Panc1 (cell line): Measurements from ENCODE around the gene MAGI1. TPM values are rescaled to one million over a fixed set of nuclear protein-coding genes. Genes with fewer than 3 reads are reported as not detected.

Experiments used
- ATAC-seq: fragments of 200-7000 bp; cut with Tn5 transposase; 2 replicates; pipeline ENCODE4 v1.9.1; 2020; ENCODE audit warnings: mild to moderate bottlenecking, moderate library complexity
- BruUV-seq: library from RNA; stranded (reverse); fragments of 400-500 nt; replicated peaks from 2 replicates; lab custom pipeline; 2021; lab: Mats Ljungman, UMichigan
- CTCF ChIA-PET: fragments of 300-600 bp; sonication (Branson Sonifier 250); formaldehyde crosslinking; loops from one replicate; lab custom pipeline; 2022; ENCODE audit warnings: antibody characterized with exemption; lab: Charles Lee
- POLR2A ChIA-PET: fragments of 300-600 bp; sonication (Branson Sonifier 250); formaldehyde crosslinking; loops from one replicate; lab custom pipeline; 2022; ENCODE audit warnings: antibody characterized with exemption; lab: Charles Lee
- DNase-seq: peaks from one replicate; pipeline ENCODE4 v3.0.0-alpha.2; 2010; ENCODE audit warnings: low read depth, low spot score
- H3K27ac ChIP-seq: 2 replicates; pipeline ENCODE4 v1.5.1; 2011; ENCODE audit warnings: mild to moderate bottlenecking, low read length, inconsistent platforms
- H3K27me3 ChIP-seq: fragments of 200-500 bp; sonication (Bioruptor generic); 2 replicates; pipeline ENCODE4 v1.6.0; 2014; ENCODE audit warnings: low read length, inconsistent platforms; ENCODE audit not compliant: control insufficient read depth, insufficient read depth
- H3K36me3 ChIP-seq: fragments of 200-500 bp; sonication (Bioruptor generic); 2 replicates; pipeline ENCODE4 v1.5.1; 2014; ENCODE audit warnings: inconsistent platforms, mild to moderate bottlenecking, low read length, moderate library complexity; ENCODE audit not compliant: control insufficient read depth, insufficient read depth
- H3K4me1 ChIP-seq: 2 replicates; pipeline ENCODE4 v1.5.1; 2011; ENCODE audit warnings: inconsistent platforms, mild to moderate bottlenecking, low read length, moderate library complexity; ENCODE audit not compliant: control insufficient read depth, insufficient read depth
- H3K4me3 ChIP-seq, 2 experiments: 2 replicates each; pipeline ENCODE4 v1.5.1; 2011 to 2012; ENCODE audit warnings: low read depth in 2 of 2, low read length in 2 of 2, mild to moderate bottlenecking in 2 of 2, inconsistent platforms in 1 of 2, moderate library complexity in 1 of 2
- H3K9me3 ChIP-seq: fragments of 200-500 bp; sonication (Bioruptor generic); 2 replicates; pipeline ENCODE4 v1.5.1; 2014; ENCODE audit warnings: low read depth, mild to moderate bottlenecking, inconsistent platforms, low read length, moderate library complexity; ENCODE audit not compliant: control insufficient read depth, insufficient read depth
- CTCF ChIP-seq: fragments of 450-650 bp; IDR thresholded peaks from 2 replicates; pipeline ENCODE4 v1.5.1; 2017; ENCODE audit warnings: mild to moderate bottlenecking
- POLR2AphosphoS5 ChIP-seq: IDR thresholded peaks from 2 replicates; pipeline ENCODE4 v1.6.1; 2012; ENCODE audit warnings: mild to moderate bottlenecking, low read depth, low read length, moderate library complexity
- REST ChIP-seq, 2 experiments: IDR thresholded peaks; 2 replicates each; pipeline ENCODE4 v1.6.1; 2011 to 2012; ENCODE audit warnings: low read depth in 2 of 2, control low read depth in 1 of 2, low read length in 1 of 2, mild to moderate bottlenecking in 1 of 2, moderate library complexity in 1 of 2; ENCODE audit not compliant: insufficient read depth in 1 of 2
- SIN3A ChIP-seq: IDR thresholded peaks from 2 replicates; pipeline ENCODE4 v1.6.1; 2012; ENCODE audit warnings: low read depth, mild to moderate bottlenecking, low read length, moderate library complexity, borderline replicate concordance; ENCODE audit not compliant: insufficient read depth
- TCF7L2 ChIP-seq: IDR thresholded peaks from 2 replicates; pipeline ENCODE4 v1.6.1; 2011; ENCODE audit warnings: mild to moderate bottlenecking, low read depth, low read length, inconsistent platforms
- in situ Hi-C: cut with HindIII; loops from 2 replicates; pipeline ENCODE4 v1.10.0; 2016; ENCODE audit warnings: low sequenced_read_pairs, low pct_unique_long_range_greater_than_20kb
- intact Hi-C: fragments of 100-400 bp; cut with micrococcal nuclease; formaldehyde crosslinking; loops from one replicate; pipeline ENCODE4 v1.10.0; 2022; ENCODE audit not compliant: unreplicated experiment
- total RNA-seq: library from RNA; stranded (reverse); gene quantifications from one replicate; pipeline ENCODE4 v1.2.1, GENCODE V29; 2021; ENCODE audit not compliant: unreplicated experiment

The MAGI1 gene
- total RNA-seq, 1 experiment from 2014 or later, result 9.5 TPM

GRCh38 chr3:65831733-65832425 is 206.8 kb downstream of the MAGI1 start:
- Histone ChIP-seq H3K27me3 (no peaks in the 10 kb centered on the region), H3K36me3 (no peaks in the 10 kb centered on the region), H3K9me3 (no peaks in the 10 kb centered on the region), H3K4me3 (no peak overlapping the region), H3K4me1 (no peaks in the 10 kb centered on the region), H3K27ac (no peak overlapping the region)
- ATAC-seq (no peak), DNase-seq (no peak)
- POLR2A ChIA-PET, result no interaction called here
- no TSS peak for BruUV-seq
- CTCF ChIA-PET, result no interaction called here
- TF ChIP-seq REST (IDR thresholded peaks at IDR 0.05; ENCODE audit: insufficient read depth in 1 of 2, low read depth in 2 of 2, low read length in 1 of 2) (no peak), POLR2AphosphoS5 (no peak), CTCF (no peak), SIN3A (no peak), TCF7L2 (no peak)
- in situ Hi-C loops, result no loop called here
- intact Hi-C loops, result no loop called here

- CTCF ChIA-PET, result no interaction called here
- ATAC-seq (no peak), DNase-seq (no peak)
- Histone ChIP-seq H3K4me3 (no peak overlapping the region), H3K36me3 (no peaks in the 10 kb centered on the region), H3K27ac (no peak overlapping the region), H3K4me1 (no peaks in the 10 kb centered on the region), H3K27me3 (no peaks in the 10 kb centered on the region), H3K9me3 (no peaks in the 10 kb centered on the region)
- intact Hi-C loops (no loop called here), in situ Hi-C loops (no loop called here)
- BruUV-seq, result no TSS peak
- POLR2A ChIA-PET, result no interaction called here
- TF ChIP-seq TCF7L2, result no peak
- TF ChIP-seq CTCF, result no peak
- no peak for TF ChIP-seq POLR2AphosphoS5
- no peak for TF ChIP-seq SIN3A
- no peak for TF ChIP-seq REST (IDR thresholded peaks at IDR 0.05; ENCODE audit: insufficient read depth in 1 of 2, low read depth in 2 of 2, low read length in 1 of 2)
Observed at GRCh38 chr3:65830948-65831732, 207.6 kb downstream of the MAGI1 start.
